Measurements from ENCODE around the gene NFATC2.

NFATC2 gene

GRCh38 chr20:51542571-51543421 is at the start of gene NFATC2:
TSS of gene NFATC2 (minus strand) at chr20:51542719. CDS start at chr20:51542499, 220 bp downstream.
- no peak for DNase-seq (ENCODE audit: low spot score)

GRCh38 chr20:51591871-51592270 is 49.4 kb upstream of the NFATC2 start:
- DNase-seq (ENCODE audit: low spot score): no peak

- no peak for DNase-seq (ENCODE audit: low spot score)
Measured at GRCh38 chr20:51588762-51589161, 46.2 kb upstream of the NFATC2 start.

- DNase-seq (ENCODE audit: low spot score): no peak
Measured at GRCh38 chr20:51587145-51587544, 44.6 kb upstream of the NFATC2 start.

GRCh38 chr20:51586005-51586440 is 43.5 kb upstream of the NFATC2 start:
- peak; percentile 79 for DNase-seq (ENCODE audit: low spot score)

GRCh38 chr20:51585148-51585547 is 42.6 kb upstream of the NFATC2 start:
- DNase-seq (ENCODE audit: low spot score): no peak

- DNase-seq (ENCODE audit: low spot score): no peak
Measured at GRCh38 chr20:51584737-51585136, 42.2 kb upstream of the NFATC2 start.

GRCh38 chr20:51584116-51584515 is 41.6 kb upstream of the NFATC2 start:
- DNase-seq (ENCODE audit: low spot score): no peak

- no peak for DNase-seq (ENCODE audit: low spot score)
Measured at GRCh38 chr20:51583499-51583898, 41.0 kb upstream of the NFATC2 start.

GRCh38 chr20:51583073-51583472 is 40.6 kb upstream of the NFATC2 start:
- DNase-seq (ENCODE audit: low spot score): no peak

- DNase-seq (ENCODE audit: low spot score): no peak
Measured at GRCh38 chr20:51581571-51581970, 39.1 kb upstream of the NFATC2 start.

- peak; percentile 35 for DNase-seq (ENCODE audit: low spot score)
Measured at GRCh38 chr20:51579137-51579536, 36.6 kb upstream of the NFATC2 start.

- no peak for DNase-seq (ENCODE audit: low spot score)
Measured at GRCh38 chr20:51578145-51578459, 35.6 kb upstream of the NFATC2 start.

- no peak for DNase-seq (ENCODE audit: low spot score)
Measured at GRCh38 chr20:51577432-51578144, 35.1 kb upstream of the NFATC2 start.

- no peak for DNase-seq (ENCODE audit: low spot score)
Measured at GRCh38 chr20:51575486-51575885, 33.0 kb upstream of the NFATC2 start.

GRCh38 chr20:51574248-51575033 is 31.9 kb upstream of the NFATC2 start:
- DNase-seq (ENCODE audit: low spot score): no peak

GRCh38 chr20:51573576-51574243 is 31.2 kb upstream of the NFATC2 start:
- DNase-seq (ENCODE audit: low spot score): no peak

GRCh38 chr20:51571460-51571794 is 28.9 kb upstream of the NFATC2 start:
- no peak for DNase-seq (ENCODE audit: low spot score)

GRCh38 chr20:51570739-51571459 is 28.4 kb upstream of the NFATC2 start:
- no peak for DNase-seq (ENCODE audit: low spot score)

GRCh38 chr20:51569815-51570738 is 27.6 kb upstream of the NFATC2 start:
- DNase-seq (ENCODE audit: low spot score): no peak

Data from AG08396 (cell line).